Hepatocyte (in vitro differentiated cells): ENCODE measurements around the gene ZNF560. TPM values are rescaled to one million over a fixed set of nuclear protein-coding genes. Genes with fewer than 3 reads are reported as not detected.

Experiments
- DNase-seq: peaks from one replicate; pipeline ENCODE4 v3.0.0-alpha.2; 2016; ENCODE audit warnings: low spot score
- H2AFZ ChIP-seq: fragments of 200-600 bp; sonication (generic); 2 replicates; pipeline ENCODE4 v1.6.0; 2016; ENCODE audit warnings: antibody characterized with exemption, mild to moderate bottlenecking
- H3K27ac ChIP-seq: fragments of 200-600 bp; sonication (generic); 2 replicates; pipeline ENCODE4 v1.5.1; 2016; ENCODE audit warnings: mild to moderate bottlenecking
- H3K27me3 ChIP-seq: fragments of 200-600 bp; sonication (generic); 2 replicates; pipeline ENCODE4 v1.6.1; 2016
- H3K36me3 ChIP-seq: fragments of 200-600 bp; sonication (generic); replicated peaks from 2 replicates; pipeline ENCODE4 v1.5.1; 2016; ENCODE audit warnings: low read depth; ENCODE audit not compliant: insufficient read depth
- H3K4me1 ChIP-seq: fragments of 200-600 bp; sonication (generic); 2 replicates; pipeline ENCODE4 v1.5.1; 2016; ENCODE audit warnings: mild to moderate bottlenecking, moderate library complexity; ENCODE audit not compliant: insufficient read depth
- H3K4me2 ChIP-seq: fragments of 200-600 bp; sonication (generic); 2 replicates; pipeline ENCODE4 v1.6.0; 2016
- H3K4me3 ChIP-seq: fragments of 200-600 bp; sonication (generic); 2 replicates; pipeline ENCODE4 v1.5.1; 2016; ENCODE audit warnings: mild to moderate bottlenecking
- H3K79me2 ChIP-seq: fragments of 200-600 bp; sonication (generic); 2 replicates; pipeline ENCODE4 v1.6.0; 2017; ENCODE audit warnings: mild to moderate bottlenecking
- H3K9me2 ChIP-seq: fragments of 200-600 bp; sonication (generic); replicated peaks from 2 replicates; pipeline ENCODE4 v1.6.0; 2017; ENCODE audit warnings: mild to moderate bottlenecking; ENCODE audit not compliant: insufficient read depth
- H3K9me3 ChIP-seq: fragments of 200-600 bp; sonication (generic); 2 replicates; pipeline ENCODE4 v1.5.1; 2016; ENCODE audit warnings: low read depth, mild to moderate bottlenecking
- H4K20me1 ChIP-seq: fragments of 200-600 bp; sonication (generic); 2 replicates; pipeline ENCODE4 v1.6.0; 2016; ENCODE audit warnings: mild to moderate bottlenecking; ENCODE audit not compliant: insufficient read depth, poor library complexity, severe bottlenecking
- EZH2 ChIP-seq: fragments of 200-600 bp; sonication (generic); IDR thresholded peaks from 2 replicates; pipeline ENCODE4 v1.6.1; 2016; ENCODE audit warnings: antibody characterized with exemption, mild to moderate bottlenecking, borderline replicate concordance
- EZH2phosphoT487 ChIP-seq: fragments of 200-600 bp; sonication (generic); IDR thresholded peaks from one replicate; pipeline ENCODE4 v1.6.1; 2018; ENCODE audit warnings: antibody characterized with exemption, mild to moderate bottlenecking, low read depth, moderate library complexity; ENCODE audit not compliant: unreplicated experiment, severe bottlenecking
- whole genome bisulfite sequencing: methylation state at CpG from one replicate; pipeline ENCODE4 v1.1.6; 2016; ENCODE audit warnings: low lambda C conversion rate; ENCODE audit errors: missing lambda C conversion rate; 5-methylcytosine and 5-hydroxymethylcytosine counted together
- polyA plus RNA-seq: library from polyadenylated mRNA; unstranded; fragments of >200 nt; fragmentation: Nextera tagmentation; extraction: Ambion mirVana; gene quantifications from 2 replicates; pipeline ENCODE4 v1.2.1, GENCODE V29; 2016
- total RNA-seq: library from RNA; depleted of rRNA; stranded (reverse); fragments of >200 nt; gene quantifications from 2 replicates; pipeline ENCODE4 v1.2.3, GENCODE V29; 2014
- TF ChIP-seq, protein P1 (sequence below): fragments of 200-600 bp; sonication (generic); IDR thresholded peaks from 2 replicates; pipeline ENCODE4 v1.5.1; 2016; ENCODE audit warnings: antibody characterized with exemption, mild to moderate bottlenecking; ENCODE audit not compliant: poor library complexity

ZNF560 gene
- total and polyA plus RNA-seq, 2 experiments from 2014 or later = not detected

DNA sequence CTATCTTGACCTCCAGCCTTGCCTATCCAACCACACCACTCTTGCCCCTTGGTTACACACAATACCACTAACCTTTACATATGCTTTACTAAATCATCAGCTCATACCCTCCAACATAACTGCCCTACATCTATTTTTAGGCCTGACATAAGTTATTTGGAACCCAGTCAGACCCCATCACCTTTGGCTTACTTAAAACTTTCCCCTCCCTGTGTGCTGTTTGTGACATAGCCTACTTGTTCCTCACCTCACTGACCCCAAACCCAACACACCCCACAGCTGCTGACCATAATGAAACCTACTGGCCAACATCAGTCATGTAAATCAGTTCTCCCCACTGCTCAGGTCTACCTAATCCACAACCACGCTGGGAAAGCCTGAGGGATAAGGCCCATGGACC, 68.0 kb downstream of the ZNF560 start:
- WGBS = 100% methylated on average over 1 of the region's 1 CpG
- H3K4me2 ChIP-seq = no peak overlapping the region
- no peak overlapping the region for H3K4me3 ChIP-seq
- H3K79me2 ChIP-seq = peaks cover 28% of the 10 kb centered on the region
- H3K4me1 ChIP-seq = peaks cover 7% of the 10 kb centered on the region
- no peak for DNase-seq
- H3K36me3 ChIP-seq = no peaks in the 10 kb centered on the region
- TF ChIP-seq, protein P1, sequence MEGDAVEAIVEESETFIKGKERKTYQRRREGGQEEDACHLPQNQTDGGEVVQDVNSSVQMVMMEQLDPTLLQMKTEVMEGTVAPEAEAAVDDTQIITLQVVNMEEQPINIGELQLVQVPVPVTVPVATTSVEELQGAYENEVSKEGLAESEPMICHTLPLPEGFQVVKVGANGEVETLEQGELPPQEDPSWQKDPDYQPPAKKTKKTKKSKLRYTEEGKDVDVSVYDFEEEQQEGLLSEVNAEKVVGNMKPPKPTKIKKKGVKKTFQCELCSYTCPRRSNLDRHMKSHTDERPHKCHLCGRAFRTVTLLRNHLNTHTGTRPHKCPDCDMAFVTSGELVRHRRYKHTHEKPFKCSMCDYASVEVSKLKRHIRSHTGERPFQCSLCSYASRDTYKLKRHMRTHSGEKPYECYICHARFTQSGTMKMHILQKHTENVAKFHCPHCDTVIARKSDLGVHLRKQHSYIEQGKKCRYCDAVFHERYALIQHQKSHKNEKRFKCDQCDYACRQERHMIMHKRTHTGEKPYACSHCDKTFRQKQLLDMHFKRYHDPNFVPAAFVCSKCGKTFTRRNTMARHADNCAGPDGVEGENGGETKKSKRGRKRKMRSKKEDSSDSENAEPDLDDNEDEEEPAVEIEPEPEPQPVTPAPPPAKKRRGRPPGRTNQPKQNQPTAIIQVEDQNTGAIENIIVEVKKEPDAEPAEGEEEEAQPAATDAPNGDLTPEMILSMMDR = no peak
- TF ChIP-seq EZH2 (no peak), EZH2phosphoT487 (no peak)
- no peak overlapping the region for H2AFZ ChIP-seq
- H3K27ac ChIP-seq = no peak overlapping the region
- no peaks in the 10 kb centered on the region for H3K9me2 ChIP-seq
- no peaks in the 10 kb centered on the region for H4K20me1 ChIP-seq
- no peaks in the 10 kb centered on the region for H3K9me3 ChIP-seq
- no peaks in the 10 kb centered on the region for H3K27me3 ChIP-seq

DNA sequence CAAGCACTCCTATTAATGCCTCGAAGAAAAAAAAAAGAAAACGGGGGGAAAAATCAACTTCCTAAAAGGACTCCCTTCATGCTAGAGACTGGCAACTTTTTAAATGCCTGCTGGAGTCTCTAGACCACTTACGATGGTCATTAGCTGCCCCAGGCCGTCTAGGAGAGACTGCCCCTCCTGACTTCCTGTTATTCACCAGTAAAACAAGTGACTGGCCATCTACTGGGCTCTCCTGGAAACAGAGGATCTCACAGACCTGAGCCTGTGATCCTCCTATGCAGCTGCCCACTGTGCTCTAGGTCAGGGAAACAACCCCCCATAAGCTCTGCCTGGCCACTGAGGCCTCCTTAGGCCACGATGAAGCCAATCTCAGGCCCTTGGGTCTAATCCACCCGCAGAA, 70.5 kb downstream of the ZNF560 start:
- Histone ChIP-seq H3K27ac (no peak overlapping the region), H3K4me1 (no peaks in the 10 kb centered on the region), H3K27me3 (no peaks in the 10 kb centered on the region), H3K9me2 (no peaks in the 10 kb centered on the region), H4K20me1 (no peaks in the 10 kb centered on the region), H3K4me2 (no peak overlapping the region), H3K36me3 (no peaks in the 10 kb centered on the region), H3K79me2 (peaks cover 7% of the 10 kb centered on the region), H3K9me3 (no peaks in the 10 kb centered on the region), H3K4me3 (no peak overlapping the region), H2AFZ (no peak overlapping the region)
- DNase-seq = no peak
- 81% methylated on average over 6 of the region's 6 CpGs for WGBS
- TF ChIP-seq, protein P1 = no peak
- TF ChIP-seq EZH2phosphoT487 (no peak), EZH2 (no peak)

Other genes with a start within 250 kb of the ZNF560 start
- gene OR7E24, start 247.7 kb downstream of the ZNF560 start, total RNA-seq = not detected in 2 replicates
- gene OR7E24, start 247.7 kb downstream of the ZNF560 start, polyA plus RNA-seq = not detected in 2 replicates
- 8.0 and 9.8 TPM in 2 replicates for gene ZNF699, start 188.8 kb downstream of the ZNF560 start, total RNA-seq
- 0.94 and 1.6 TPM in 2 replicates for gene ZNF699, start 188.8 kb downstream of the ZNF560 start, polyA plus RNA-seq
- gene ZNF559, start 174.4 kb downstream of the ZNF560 start, total RNA-seq = 18.1 and 22.7 TPM in 2 replicates
- gene ZNF559, start 174.4 kb downstream of the ZNF560 start, polyA plus RNA-seq = 8.9 and 13.1 TPM in 2 replicates
- 5.2 and 5.5 TPM in 2 replicates for gene ZNF177, start 135.6 kb downstream of the ZNF560 start, total RNA-seq
- gene ZNF177, start 135.6 kb downstream of the ZNF560 start, polyA plus RNA-seq = 4.2 and 7.6 TPM in 2 replicates
- gene ZNF266, start 63.0 kb downstream of the ZNF560 start, total RNA-seq = 21.6 and 28.7 TPM in 2 replicates
- gene ZNF266, start 63.0 kb downstream of the ZNF560 start, polyA plus RNA-seq = 9.3 and 10.1 TPM in 2 replicates
- gene ZNF426, start 40.0 kb upstream of the ZNF560 start, total RNA-seq = 15.0 and 20.2 TPM in 2 replicates
- 10.4 and 14.0 TPM in 2 replicates for gene ZNF426, start 40.0 kb upstream of the ZNF560 start, polyA plus RNA-seq
- gene ZNF121, start 85.9 kb upstream of the ZNF560 start, total RNA-seq = 44.9 and 48.0 TPM in 2 replicates
- gene ZNF121, start 85.9 kb upstream of the ZNF560 start, polyA plus RNA-seq = 5.4 and 6.1 TPM in 2 replicates
- 40.3 and 52.8 TPM in 2 replicates for gene ZNF561, start 122.6 kb upstream of the ZNF560 start, total RNA-seq
- 21.1 and 21.6 TPM in 2 replicates for gene ZNF561, start 122.6 kb upstream of the ZNF560 start, polyA plus RNA-seq
- 0.24 and 0.87 TPM in 2 replicates for gene ZNF562, start 176.5 kb upstream of the ZNF560 start, total RNA-seq
- 0.94 and 1.3 TPM in 2 replicates for gene ZNF562, start 176.5 kb upstream of the ZNF560 start, polyA plus RNA-seq